GM19372 (cell line): ENCODE data around the gene SPON2.

ENCODE experiments used
- ATAC-seq: cut with Tn5 transposase; IDR thresholded peaks from one replicate; pipeline ENCODE4 v1.9.1; 2021; ENCODE audit warnings: mild to moderate bottlenecking, low read depth, moderate library complexity; ENCODE audit not compliant: unreplicated experiment

The SPON2 gene

GRCh38 chr4:1209821-1210220, 37.4 kb upstream of the SPON2 start:
- no peak for ATAC-seq

GRCh38 chr4:1208970-1209704, 36.8 kb upstream of the SPON2 start:
- no peak for ATAC-seq

GRCh38 chr4:1208266-1208961, 36.0 kb upstream of the SPON2 start:
- ATAC-seq, result no peak

- ATAC-seq, result no peak
Measured at GRCh38 chr4:1207603-1208265, 35.4 kb upstream of the SPON2 start.

GRCh38 chr4:1207157-1207470, 34.7 kb upstream of the SPON2 start:
- no peak for ATAC-seq

- no peak for ATAC-seq
Measured at GRCh38 chr4:1206299-1207156, 34.1 kb upstream of the SPON2 start.

- ATAC-seq, result no peak
Measured at GRCh38 chr4:1205586-1206298, 33.4 kb upstream of the SPON2 start.

- ATAC-seq, result no peak
Measured at GRCh38 chr4:1204828-1205585, 32.6 kb upstream of the SPON2 start.

- no peak for ATAC-seq
Measured at GRCh38 chr4:1204286-1204827, 32.0 kb upstream of the SPON2 start.

- no peak for ATAC-seq
Measured at GRCh38 chr4:1203026-1203616, 30.7 kb upstream of the SPON2 start.

GRCh38 chr4:1202526-1203011, 30.2 kb upstream of the SPON2 start:
- ATAC-seq, result no peak

- ATAC-seq, result no peak
Measured at GRCh38 chr4:1201851-1202525, 29.6 kb upstream of the SPON2 start.

- ATAC-seq, result peak; percentile 8
Measured at GRCh38 chr4:1200425-1201035, 28.1 kb upstream of the SPON2 start.

- ATAC-seq, result no peak
Measured at GRCh38 chr4:1199556-1200331, 27.4 kb upstream of the SPON2 start.

GRCh38 chr4:1198098-1198844, 25.9 kb upstream of the SPON2 start:
- ATAC-seq, result no peak

GRCh38 chr4:1196421-1197183, 24.2 kb upstream of the SPON2 start:
- no peak for ATAC-seq
